Adrenal gland (tissue), 5 donors: ENCODE data around the gene TSPAN10.

ENCODE experiments used
- POLR2A ChIP-seq, 2 donors: fragments of 450-650 bp; IDR thresholded peaks; one replicate each; pipeline ENCODE4 v1.6.1; 2017; ENCODE audit warnings: antibody characterized with exemption in 2 of 2, mild to moderate bottlenecking in 2 of 2, moderate library complexity in 1 of 2
- TF ChIP-seq, protein P1 (sequence below), 6 experiments: fragments of 450-650 bp in 4 of 6; fragments of 200-600 bp in 2 of 6; sonication (generic) in 1 of 6; IDR thresholded peaks; 1 replicate in 5 of 6; 2 replicates in 1 of 6; pipeline versions ENCODE4 v1.5.1 to v1.8.0; 2016 to 2021; ENCODE audit warnings: antibody characterized with exemption in 6 of 6, mild to moderate bottlenecking in 2 of 6, moderate library complexity in 1 of 6
- donor health status: DM: no; HTN: no; CAD: no.

DNA sequence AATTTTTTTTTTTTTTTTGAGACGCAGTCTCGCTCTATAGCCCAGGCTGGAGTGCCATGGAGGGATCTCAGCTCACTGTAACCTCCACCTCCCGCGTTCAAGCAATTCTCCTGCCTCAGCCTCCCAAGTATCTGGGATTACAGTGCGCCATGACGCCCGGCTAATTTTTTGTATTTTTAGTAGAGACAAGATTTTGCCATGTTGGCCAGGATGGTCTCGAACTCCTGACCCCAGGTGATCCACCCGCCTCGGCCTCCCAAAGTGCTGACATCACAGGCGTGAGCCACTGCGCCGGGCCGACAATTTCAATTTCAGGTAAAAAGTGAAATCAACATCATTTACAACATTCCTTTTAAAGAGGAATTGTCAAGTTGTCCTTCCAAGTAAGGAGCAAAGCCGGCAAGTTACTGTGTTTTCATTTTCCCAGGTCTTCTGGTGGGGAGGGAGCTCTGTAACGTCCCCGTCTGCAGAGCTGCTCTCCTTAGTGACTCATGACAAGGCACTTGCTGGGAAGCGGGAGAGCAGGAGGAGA, 957 bp upstream of the TSPAN10 start:
- TF ChIP-seq, protein P1, sequence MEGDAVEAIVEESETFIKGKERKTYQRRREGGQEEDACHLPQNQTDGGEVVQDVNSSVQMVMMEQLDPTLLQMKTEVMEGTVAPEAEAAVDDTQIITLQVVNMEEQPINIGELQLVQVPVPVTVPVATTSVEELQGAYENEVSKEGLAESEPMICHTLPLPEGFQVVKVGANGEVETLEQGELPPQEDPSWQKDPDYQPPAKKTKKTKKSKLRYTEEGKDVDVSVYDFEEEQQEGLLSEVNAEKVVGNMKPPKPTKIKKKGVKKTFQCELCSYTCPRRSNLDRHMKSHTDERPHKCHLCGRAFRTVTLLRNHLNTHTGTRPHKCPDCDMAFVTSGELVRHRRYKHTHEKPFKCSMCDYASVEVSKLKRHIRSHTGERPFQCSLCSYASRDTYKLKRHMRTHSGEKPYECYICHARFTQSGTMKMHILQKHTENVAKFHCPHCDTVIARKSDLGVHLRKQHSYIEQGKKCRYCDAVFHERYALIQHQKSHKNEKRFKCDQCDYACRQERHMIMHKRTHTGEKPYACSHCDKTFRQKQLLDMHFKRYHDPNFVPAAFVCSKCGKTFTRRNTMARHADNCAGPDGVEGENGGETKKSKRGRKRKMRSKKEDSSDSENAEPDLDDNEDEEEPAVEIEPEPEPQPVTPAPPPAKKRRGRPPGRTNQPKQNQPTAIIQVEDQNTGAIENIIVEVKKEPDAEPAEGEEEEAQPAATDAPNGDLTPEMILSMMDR (IDR thresholded peaks at IDR 0.05), result no peak
- TF ChIP-seq POLR2A (IDR thresholded peaks at IDR 0.05), result no peak
